Transverse colon (tissue), 4 donors: ENCODE results near the gene C19orf53. TPM values are rescaled to one million over a fixed set of nuclear protein-coding genes. Genes with fewer than 3 reads are reported as not detected.
A peak's percentile ranks its signal among the peaks of the same experiment; 100 is the strongest.

Experiments
- DNase-seq: peaks from one replicate; pipeline ENCODE4 v3.0.0-alpha.2; 2019
- H3K27ac ChIP-seq, 4 donors: fragments of 200-600 bp; sonication (generic); 2 replicates each; pipeline ENCODE4 v1.5.1; 2016 to 2018; ENCODE audit warnings: inconsistent platforms in 4 of 4
- H3K27me3 ChIP-seq: fragments of 200-600 bp; sonication (generic); 2 replicates; pipeline ENCODE4 v1.5.1; 2017; ENCODE audit warnings: inconsistent platforms
- H3K36me3 ChIP-seq, 4 donors: fragments of 200-600 bp; sonication (generic); 2 replicates each; pipeline ENCODE4 v1.5.1; 2017 to 2019; ENCODE audit warnings: inconsistent platforms in 4 of 4
- H3K4me1 ChIP-seq, 4 donors: fragments of 200-600 bp; sonication (generic); 2 replicates each; pipeline ENCODE4 v1.5.1; 2017 to 2020; ENCODE audit warnings: inconsistent platforms in 4 of 4
- H3K4me3 ChIP-seq, 4 donors: fragments of 200-600 bp; sonication (generic); 1 replicate in 1 of 4; 2 replicates in 3 of 4; pipeline versions ENCODE4 v1.5.1 to v1.6.1; 2017 to 2019; ENCODE audit warnings: inconsistent platforms in 4 of 4
- H3K9me3 ChIP-seq, 2 donors: fragments of 200-600 bp; sonication (generic); 2 replicates each; pipeline ENCODE4 v1.5.1; 2017 to 2019; ENCODE audit warnings: inconsistent platforms in 2 of 2
- CTCF ChIP-seq, 5 experiments: fragments of 200-600 bp in 3 of 5; fragments of 450-650 bp in 2 of 5; sonication (generic) in 3 of 5; IDR thresholded peaks; 1 replicate in 2 of 5; 2 replicates in 3 of 5; pipeline ENCODE4 v1.5.1; 2016 to 2017; ENCODE audit warnings: antibody characterized with exemption in 5 of 5, inconsistent platforms in 3 of 5, mild to moderate bottlenecking in 2 of 5, moderate library complexity in 1 of 5
- EP300 ChIP-seq: sonication (generic); formaldehyde crosslinking; IDR thresholded peaks from one replicate; pipeline ENCODE4 v1.6.1; 2017; ENCODE audit warnings: antibody characterized with exemption, low read depth
- POLR2A ChIP-seq: fragments of 450-650 bp; IDR thresholded peaks from one replicate; pipeline ENCODE4 v1.6.1; 2016; ENCODE audit warnings: antibody characterized with exemption, mild to moderate bottlenecking, moderate library complexity
- POLR2AphosphoS5 ChIP-seq, 3 donors: sonication (generic); formaldehyde crosslinking; IDR thresholded peaks; one replicate each; pipeline ENCODE4 v1.6.1; 2016; ENCODE audit warnings: antibody characterized with exemption in 3 of 3
- WGBS, 2 donors: methylation state at CpG; one replicate each; pipeline ENCODE4 v1.1.5; 2018; ENCODE audit warnings: low coverage in 1 of 2; 5-methylcytosine and 5-hydroxymethylcytosine counted together
- in situ Hi-C, 4 donors: fragments of 200-750 bp; cut with MboI; loops; one replicate each; pipeline versions ENCODE4 v1.15.0 to v1.15.1; 2017; ENCODE audit warnings: low sequenced_read_pairs in 3 of 4, low pct_ligation_motif_present in 1 of 4, low pct_unique_long_range_greater_than_20kb in 1 of 4
- intact Hi-C: fragments of 100-400 bp; cut with DNase I; formaldehyde crosslinking; loops from one replicate; pipeline ENCODE4 v1.15.1; 2023; ENCODE audit warnings: low total_unique reads
- total RNA-seq, 4 donors: library from RNA; depleted of rRNA; stranded (reverse); fragments of >200 nt; gene quantifications; one replicate each; pipeline ENCODE4 v1.1.0, GENCODE V29; 2016

The C19orf53 gene
- total RNA-seq, 4 donors from 2014 or later: 48.6 to 111 (median 94.2) TPM

GRCh38 chr19:13813147-13813546, 38.9 kb downstream of the C19orf53 start:
- Histone ChIP-seq H3K27ac (no peak overlapping the region), H3K4me3 (no peak overlapping the region), H3K9me3 (no peaks in the 10 kb centered on the region), H3K27me3 (no peaks in the 10 kb centered on the region), H3K4me1 (no peaks in the 10 kb centered on the region), H3K36me3 (peaks cover 0 to 12% (median 0%) of the 10 kb centered on the region in 4 donors)
- TF ChIP-seq POLR2A (no peak), CTCF (IDR thresholded peaks at IDR 0.05) (no peak), EP300 (no peak), POLR2AphosphoS5 (IDR thresholded peaks at IDR 0.05) (no peak)
- intact Hi-C loops (no loop called here), in situ Hi-C loops (no loop called here)
- no peak for DNase-seq
- WGBS, 2 donors: 93% methylated on average over 2 of the region's 2 CpGs; no CpG with 5 or more reads in 1 of the 2 donors

- in situ Hi-C loops (no loop called here), intact Hi-C loops (no loop called here)
- no peaks in the 10 kb centered on the region for H3K27me3 ChIP-seq
- H3K4me1 ChIP-seq: no peaks in the 10 kb centered on the region
- H3K9me3 ChIP-seq: no peaks in the 10 kb centered on the region
- TF ChIP-seq CTCF (IDR thresholded peaks at IDR 0.05): no peak
- no peak for TF ChIP-seq POLR2A
- TF ChIP-seq POLR2AphosphoS5 (IDR thresholded peaks at IDR 0.05): no peak
- TF ChIP-seq EP300: no peak
- H3K27ac ChIP-seq: no peak overlapping the region
- H3K36me3 ChIP-seq: peaks cover 0 to 4% (median 0%) of the 10 kb centered on the region in 4 donors
- DNase-seq: no peak
- 94% methylated on average over 13 of the region's 21 CpGs; no CpG with 5 or more reads in 1 of the 2 donors for WGBS, 2 donors
- no peak overlapping the region for H3K4me3 ChIP-seq
Measured at GRCh38 chr19:13814550-13814949, 40.3 kb downstream of the C19orf53 start.

GRCh38 chr19:13817018-13817614, 42.9 kb downstream of the C19orf53 start:
- 45 to 100% methylated on average over 1 to 11 of the region's 11 CpGs for WGBS, 2 donors
- Histone ChIP-seq H3K27me3 (no peaks in the 10 kb centered on the region), H3K4me3 (peak overlapping the region in 3 of 4 donors; percentile 21 to 44 (median 39)), H3K4me1 (no peaks in the 10 kb centered on the region), H3K36me3 (peaks cover 0 to 3% (median 0%) of the 10 kb centered on the region in 4 donors), H3K27ac (peak overlapping the region; percentile 74 to 86 (median 78)), H3K9me3 (no peaks in the 10 kb centered on the region)
- intact Hi-C loops (no loop called here), in situ Hi-C loops (no loop called here)
- TF ChIP-seq POLR2AphosphoS5 (IDR thresholded peaks at IDR 0.05) (no peak), POLR2A (no peak)
- DNase-seq: peak; percentile 82

- in situ Hi-C loops (no loop called here), intact Hi-C loops (no loop called here)
- H3K9me3 ChIP-seq: no peaks in the 10 kb centered on the region
- H3K27ac ChIP-seq: peak overlapping the region; percentile 74 to 86 (median 78)
- H3K27me3 ChIP-seq: no peaks in the 10 kb centered on the region
- H3K36me3 ChIP-seq: peaks cover 0 to 3% (median 0%) of the 10 kb centered on the region in 4 donors
- no peaks in the 10 kb centered on the region for H3K4me1 ChIP-seq
- peak in 2 of 3 donors; percentile 31 to 60 for TF ChIP-seq POLR2AphosphoS5 (IDR thresholded peaks at IDR 0.05)
- no peak for TF ChIP-seq EP300
- TF ChIP-seq POLR2A: peak; percentile 75
- 46% methylated on average over 32 of the region's 35 CpGs; no CpG with 5 or more reads in 1 of the 2 donors for WGBS, 2 donors
- H3K4me3 ChIP-seq: peak overlapping the region; percentile 10 to 44 (median 30)
- peak; percentile 87 for DNase-seq
Measured at GRCh38 chr19:13817615-13818371, 43.5 kb downstream of the C19orf53 start.

GRCh38 chr19:13819238-13819637, 45.0 kb downstream of the C19orf53 start:
- in situ Hi-C loops: no loop called here
- no peaks in the 10 kb centered on the region for H3K4me1 ChIP-seq
- no peak overlapping the region for H3K27ac ChIP-seq
- no peak for TF ChIP-seq POLR2AphosphoS5 (IDR thresholded peaks at IDR 0.05)
- TF ChIP-seq CTCF (IDR thresholded peaks at IDR 0.05): no peak
- H3K27me3 ChIP-seq: no peaks in the 10 kb centered on the region
- intact Hi-C loops: no loop called here
- peaks cover 0 to 3% (median 0%) of the 10 kb centered on the region in 4 donors for H3K36me3 ChIP-seq
- no peaks in the 10 kb centered on the region for H3K9me3 ChIP-seq
- H3K4me3 ChIP-seq: no peak overlapping the region
- WGBS, 2 donors: 90% methylated on average over 9 of the region's 11 CpGs; no CpG with 5 or more reads in 1 of the 2 donors
- no peak for DNase-seq
